SU-DHL-6 (cell line): ENCODE data around the gene MAP1S.
A peak's percentile ranks its signal among the peaks of the same experiment; 100 is the strongest.

ENCODE experiments used
- H2AFZ ChIP-seq: fragments of 200-600 bp; sonication (generic); 2 replicates; pipeline ENCODE4 v1.6.1; 2014; ENCODE audit warnings: low read depth, mild to moderate bottlenecking, moderate library complexity, mixed read lengths, antibody characterized with exemption, low read length; ENCODE audit not compliant: severe bottlenecking
- H3F3A ChIP-seq: fragments of 200-600 bp; shearing (Covaris generic); 2 replicates; pipeline ENCODE4 v1.6.0; 2016; ENCODE audit warnings: antibody characterized with exemption, mild to moderate bottlenecking; ENCODE audit not compliant: insufficient read depth
- H3K27ac ChIP-seq: fragments of 200-600 bp; sonication (generic); 2 replicates; pipeline ENCODE4 v1.5.1; 2016; ENCODE audit warnings: low read depth, mild to moderate bottlenecking, low read length, moderate library complexity, mixed read lengths
- H3K27me3 ChIP-seq: fragments of 200-600 bp; sonication (generic), shearing (Covaris generic); 2 replicates; pipeline ENCODE4 v1.6.0; 2014; ENCODE audit warnings: mild to moderate bottlenecking, low read length
- H3K36me3 ChIP-seq: fragments of 200-600 bp; sonication (generic); 2 replicates; pipeline ENCODE4 v1.6.1; 2014; ENCODE audit warnings: mild to moderate bottlenecking, low read length, mixed read lengths
- H3K4me2 ChIP-seq: fragments of 300-600, 200-600 bp; shearing (Covaris generic), sonication (generic); 2 replicates; pipeline ENCODE4 v1.6.0; 2014; ENCODE audit warnings: low read length, low read depth, mild to moderate bottlenecking; ENCODE audit not compliant: poor library complexity, severe bottlenecking
- H3K4me3 ChIP-seq: fragments of 200-600 bp; sonication (generic); 2 replicates; pipeline ENCODE4 v1.5.1; 2014; ENCODE audit warnings: antibody characterized with exemption, low read length, mild to moderate bottlenecking, mixed read lengths; ENCODE audit not compliant: insufficient read depth, poor library complexity, severe bottlenecking
- H3K79me2 ChIP-seq: fragments of 200-600 bp; sonication (generic); 2 replicates; pipeline ENCODE4 v1.6.1; 2014; ENCODE audit warnings: mild to moderate bottlenecking, low read length, moderate library complexity; ENCODE audit not compliant: insufficient read depth
- H3K9ac ChIP-seq: fragments of 200-600 bp; sonication (generic); 2 replicates; pipeline ENCODE4 v1.7.0; 2014; ENCODE audit warnings: mild to moderate bottlenecking, low read length
- H3K9me2 ChIP-seq: fragments of 200-600 bp; sonication (generic); replicated peaks from 2 replicates; pipeline ENCODE4 v1.6.1; 2014; ENCODE audit warnings: low read length; ENCODE audit not compliant: insufficient read depth
- H3K9me3 ChIP-seq: fragments of 200-600 bp; sonication (generic); 2 replicates; pipeline ENCODE4 v1.6.1; 2014; ENCODE audit warnings: low read length, mixed read lengths; ENCODE audit not compliant: insufficient read depth
- H4K20me1 ChIP-seq: fragments of 200-600 bp; sonication (generic); 2 replicates; pipeline ENCODE4 v1.6.1; 2014; ENCODE audit warnings: low read depth, mild to moderate bottlenecking, antibody characterized with exemption, low read length, moderate library complexity, mixed read lengths
- EZH2phosphoT487 ChIP-seq: fragments of 200-600 bp; sonication (generic), shearing (Covaris generic); conservative IDR thresholded peaks from 2 replicates; pipeline ENCODE4 v1.6.1; 2018; ENCODE audit warnings: mild to moderate bottlenecking, antibody characterized with exemption, low read length, moderate library complexity, mixed read lengths
- TF ChIP-seq, protein P1 (sequence below): fragments of 200-600 bp; sonication (generic); IDR thresholded peaks from one replicate; pipeline ENCODE4 v1.5.1; 2017; ENCODE audit warnings: antibody characterized with exemption, mild to moderate bottlenecking, low read length, moderate library complexity; ENCODE audit not compliant: insufficient read depth, poor library complexity, severe bottlenecking

The MAP1S gene

GRCh38 chr19:17718947-17719711, at the start of gene MAP1S:
Gene MAP1S, plus strand, starts transcription at chr19:17719480. Its CDS starts 23 bp downstream, at chr19:17719503.
- peak within 1 kb of the TSS; percentile 70 for H3K4me2 ChIP-seq
- peak within 1 kb of the TSS; percentile 90 for H3K4me3 ChIP-seq
- H3F3A ChIP-seq, result no peaks in the 10 kb centered on the region
- H3K9ac ChIP-seq, result peak within 1 kb of the TSS; percentile 73
- H2AFZ ChIP-seq, result peak within 1 kb of the TSS; percentile 99
- no peaks in the 10 kb centered on the region for H3K9me3 ChIP-seq
- H3K79me2 ChIP-seq, result peaks cover 24% of the 10 kb centered on the region
- H3K27me3 ChIP-seq, result no peaks in the 10 kb centered on the region
- no peaks in the 10 kb centered on the region for H3K36me3 ChIP-seq
- no peak within 1 kb of the TSS; the same call in 1 of the 2 replicates for H3K27ac ChIP-seq
- TF ChIP-seq EZH2phosphoT487, result no peak
- TF ChIP-seq, protein P1, sequence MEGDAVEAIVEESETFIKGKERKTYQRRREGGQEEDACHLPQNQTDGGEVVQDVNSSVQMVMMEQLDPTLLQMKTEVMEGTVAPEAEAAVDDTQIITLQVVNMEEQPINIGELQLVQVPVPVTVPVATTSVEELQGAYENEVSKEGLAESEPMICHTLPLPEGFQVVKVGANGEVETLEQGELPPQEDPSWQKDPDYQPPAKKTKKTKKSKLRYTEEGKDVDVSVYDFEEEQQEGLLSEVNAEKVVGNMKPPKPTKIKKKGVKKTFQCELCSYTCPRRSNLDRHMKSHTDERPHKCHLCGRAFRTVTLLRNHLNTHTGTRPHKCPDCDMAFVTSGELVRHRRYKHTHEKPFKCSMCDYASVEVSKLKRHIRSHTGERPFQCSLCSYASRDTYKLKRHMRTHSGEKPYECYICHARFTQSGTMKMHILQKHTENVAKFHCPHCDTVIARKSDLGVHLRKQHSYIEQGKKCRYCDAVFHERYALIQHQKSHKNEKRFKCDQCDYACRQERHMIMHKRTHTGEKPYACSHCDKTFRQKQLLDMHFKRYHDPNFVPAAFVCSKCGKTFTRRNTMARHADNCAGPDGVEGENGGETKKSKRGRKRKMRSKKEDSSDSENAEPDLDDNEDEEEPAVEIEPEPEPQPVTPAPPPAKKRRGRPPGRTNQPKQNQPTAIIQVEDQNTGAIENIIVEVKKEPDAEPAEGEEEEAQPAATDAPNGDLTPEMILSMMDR, result no peak
- H4K20me1 ChIP-seq, result peaks cover 4% of the 10 kb centered on the region; the same call in 1 of the 2 replicates
- no peaks in the 10 kb centered on the region for H3K9me2 ChIP-seq

DNA sequence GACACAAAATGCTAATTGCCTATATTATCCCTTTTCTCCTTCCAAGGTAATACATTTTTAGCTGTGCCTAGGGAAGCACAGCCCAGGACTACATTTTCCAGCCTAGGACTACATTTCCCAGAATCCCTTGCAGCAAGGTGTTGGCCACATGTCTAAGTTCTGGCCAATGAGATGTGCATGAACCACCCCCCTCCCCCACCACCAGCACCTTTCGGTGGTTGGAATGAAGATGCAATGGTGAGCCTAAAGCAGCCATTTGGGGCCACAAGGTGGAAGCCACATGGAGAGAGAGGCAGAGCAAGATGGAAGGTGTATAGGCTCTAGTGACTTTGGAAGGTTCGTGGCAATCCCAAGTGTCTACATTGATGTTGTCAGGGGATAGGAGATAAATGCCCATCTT, 47.4 kb upstream of the MAP1S start:
- H3K9me3 ChIP-seq, result no peaks in the 10 kb centered on the region
- no peaks in the 10 kb centered on the region for H3K79me2 ChIP-seq
- no peaks in the 10 kb centered on the region for H3K27me3 ChIP-seq
- H4K20me1 ChIP-seq, result no peaks in the 10 kb centered on the region
- H3K4me2 ChIP-seq, result no peak overlapping the region
- H3K27ac ChIP-seq, result no peak overlapping the region
- no peaks in the 10 kb centered on the region for H3F3A ChIP-seq
- no peak overlapping the region for H2AFZ ChIP-seq
- H3K36me3 ChIP-seq, result no peaks in the 10 kb centered on the region
- no peak overlapping the region for H3K4me3 ChIP-seq
- no peak overlapping the region for H3K9ac ChIP-seq
- no peaks in the 10 kb centered on the region for H3K9me2 ChIP-seq
- TF ChIP-seq, protein P1, result no peak
- no peak for TF ChIP-seq EZH2phosphoT487

DNA sequence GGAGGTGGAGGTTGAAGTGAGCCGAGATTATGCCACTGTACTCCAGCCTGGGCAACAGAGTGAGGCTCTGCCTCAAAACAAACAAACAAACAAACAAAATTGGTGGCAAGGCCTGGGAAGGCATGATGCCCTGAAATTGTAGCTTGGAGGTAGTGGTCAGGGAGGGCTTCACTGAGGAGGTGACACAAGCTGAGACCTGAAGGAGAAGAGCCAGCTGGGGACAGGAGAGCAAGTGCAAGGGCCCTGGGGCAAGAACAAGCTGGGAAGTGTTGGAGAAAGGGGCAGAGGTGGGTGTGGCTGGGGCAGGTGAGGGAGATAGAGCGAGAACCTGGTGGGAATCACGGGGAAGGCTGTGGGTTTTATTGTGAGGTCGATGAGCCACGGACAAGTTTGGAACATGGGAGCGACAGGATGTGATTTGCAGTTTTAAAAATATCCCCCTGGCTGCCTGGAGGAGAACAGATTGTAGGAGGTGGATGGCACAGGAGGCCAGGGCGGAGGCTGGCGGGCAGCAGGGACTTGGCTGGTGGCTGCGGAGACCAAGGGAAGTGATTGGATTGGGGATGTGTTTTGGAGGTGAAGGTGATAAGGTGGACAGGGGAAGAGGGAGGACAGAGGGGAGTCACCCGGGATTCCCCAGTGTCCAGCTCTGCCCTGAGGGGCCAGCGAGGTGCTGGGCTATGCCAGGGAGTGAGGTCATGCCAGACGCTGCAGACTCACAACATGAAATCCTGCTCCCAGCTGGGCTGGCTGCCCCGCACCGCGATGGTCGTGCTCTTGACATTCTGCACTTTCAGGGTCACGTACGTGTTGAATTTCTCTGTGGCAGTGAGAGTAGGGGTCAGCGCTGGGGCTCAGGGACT, 45.1 kb upstream of the MAP1S start:
- H3K9ac ChIP-seq, result no peak overlapping the region

More for the DNA sequence above, 45.1 kb upstream of the MAP1S start:
- Histone ChIP-seq H3K4me3 (no peak overlapping the region), H3K36me3 (no peaks in the 10 kb centered on the region), H3K4me2 (no peak overlapping the region), H3K27ac (no peak overlapping the region), H3K79me2 (no peaks in the 10 kb centered on the region), H3K27me3 (no peaks in the 10 kb centered on the region), H4K20me1 (no peaks in the 10 kb centered on the region), H3F3A (no peaks in the 10 kb centered on the region), H3K9me3 (no peaks in the 10 kb centered on the region), H2AFZ (no peak overlapping the region), H3K9me2 (no peaks in the 10 kb centered on the region)
- TF ChIP-seq EZH2phosphoT487, result no peak
- TF ChIP-seq, protein P1, result no peak
